Keratinocyte (primary cell): ENCODE results near the gene NPAS3. TPM values are rescaled to one million over a fixed set of nuclear protein-coding genes. Genes with fewer than 3 reads are reported as not detected.

ENCODE experiments used
- DNase-seq: peaks from one replicate; pipeline ENCODE4 v3.0.0-alpha.2; 2011; ENCODE audit warnings: low read depth, missing footprints, low spot score
- FAIRE-seq: peaks from 2 replicates; lab custom pipeline; 2011; peaks lifted over from hg19 to GRCh38; lab: Jason Lieb, UNC
- H2AFZ ChIP-seq: 2 replicates; pipeline ENCODE4 v1.6.0; 2012; ENCODE audit warnings: low read length, control low read depth, inconsistent platforms; ENCODE audit not compliant: control insufficient read depth
- H3K27ac ChIP-seq: 2 replicates; pipeline ENCODE4 v1.5.1; 2011; ENCODE audit warnings: low read length; ENCODE audit not compliant: control insufficient read depth, insufficient read depth
- H3K27me3 ChIP-seq: 3 replicates; pipeline ENCODE4 v1.6.0; 2011; ENCODE audit warnings: low read length; ENCODE audit not compliant: control insufficient read depth, insufficient read depth; ENCODE audit errors: extremely low read depth
- H3K36me3 ChIP-seq, 2 experiments: 2 replicates in 1 of 2; 3 replicates in 1 of 2; pipeline ENCODE4 v1.5.1; 2011; ENCODE audit warnings: low read length in 2 of 2, mild to moderate bottlenecking in 1 of 2; ENCODE audit not compliant: control insufficient read depth in 2 of 2, insufficient read depth in 2 of 2; ENCODE audit errors: extremely low read depth in 1 of 2
- H3K4me1 ChIP-seq: 3 replicates; pipeline ENCODE4 v1.5.1; 2011; ENCODE audit warnings: low read length; ENCODE audit not compliant: control insufficient read depth, insufficient read depth; ENCODE audit errors: extremely low read depth
- H3K4me2 ChIP-seq: 3 replicates; pipeline ENCODE4 v1.6.0; 2011; ENCODE audit warnings: low read depth, low read length; ENCODE audit not compliant: control insufficient read depth, insufficient read depth; ENCODE audit errors: extremely low read depth
- H3K4me3 ChIP-seq, 3 experiments: fragments of 200-600 bp in 1 of 3; sonication (generic) in 1 of 3; 2 replicates in 2 of 3; 3 replicates in 1 of 3; pipeline ENCODE4 v1.5.1; 2011 to 2016; ENCODE audit warnings: low read length in 3 of 3, mild to moderate bottlenecking in 3 of 3, control low read depth in 2 of 3, inconsistent platforms in 1 of 3, low read depth in 1 of 3, mixed read lengths in 1 of 3, mixed run types in 1 of 3, moderate library complexity in 1 of 3; ENCODE audit not compliant: control insufficient read depth in 2 of 3, insufficient read depth in 2 of 3; ENCODE audit errors: extremely low read depth in 1 of 3
- H3K79me2 ChIP-seq: 2 replicates; pipeline ENCODE4 v1.6.0; 2012; ENCODE audit warnings: low read length; ENCODE audit not compliant: control insufficient read depth, insufficient read depth
- H3K9ac ChIP-seq: 3 replicates; pipeline ENCODE4 v1.6.0; 2011; ENCODE audit warnings: low read length; ENCODE audit not compliant: control insufficient read depth, insufficient read depth; ENCODE audit errors: extremely low read depth
- H3K9me1 ChIP-seq: 3 replicates; pipeline ENCODE4 v1.6.0; 2011; ENCODE audit warnings: low read length; ENCODE audit not compliant: control insufficient read depth, insufficient read depth; ENCODE audit errors: extremely low read depth
- H3K9me3 ChIP-seq: 2 replicates; pipeline ENCODE4 v1.5.1; 2012; ENCODE audit warnings: low read depth, low read length; ENCODE audit not compliant: control insufficient read depth
- H4K20me1 ChIP-seq: 3 replicates; pipeline ENCODE4 v1.6.0; 2011; ENCODE audit warnings: low read length; ENCODE audit not compliant: control insufficient read depth, insufficient read depth; ENCODE audit errors: extremely low read depth
- EZH2 ChIP-seq: IDR thresholded peaks from one replicate; pipeline ENCODE4 v1.6.1; 2012; ENCODE audit warnings: inconsistent platforms, mild to moderate bottlenecking, low read length, moderate library complexity
- dilution Hi-C: fragments of 300-500 bp; cut with MboI; formaldehyde crosslinking; loops from one replicate; pipeline ENCODE4 v1.7.0; 2020; ENCODE audit warnings: low sequenced_read_pairs; ENCODE audit not compliant: extremely low pct_ligation_motif_present
- polyA plus RNA-seq, 5 experiments: library from polyadenylated mRNA; depleted of rRNA in 3 of 5; stranded (reverse) in 3 of 5; stranded (forward) in 1 of 5; unstranded in 1 of 5; fragments of >200 nt; gene quantifications; 1 replicate in 1 of 5; 2 replicates in 3 of 5; 3 replicates in 1 of 5; pipeline versions ENCODE4 v1.2.1 to v1.2.3, GENCODE V29; 2011 to 2012; ENCODE audit warnings: missing spikeins in 2 of 5, low read depth in 1 of 5, low replicate concordance in 1 of 5
- TF ChIP-seq, protein P1 (sequence below), 3 experiments: IDR thresholded peaks in 1 of 3; conservative IDR thresholded peaks in 1 of 3; optimal IDR thresholded peaks in 1 of 3; 2 replicates in 2 of 3; 3 replicates in 1 of 3; pipeline versions ENCODE3 to v1.5.1; 2011; ENCODE audit warnings: low read length in 3 of 3, mild to moderate bottlenecking in 3 of 3, moderate library complexity in 2 of 3, control low read depth in 1 of 3, inconsistent platforms in 1 of 3; ENCODE audit not compliant: insufficient read depth in 2 of 3; ENCODE audit errors: extremely low read depth in 1 of 3

The NPAS3 gene
- polyA plus RNA-seq, 1 donor (not counting 4 experiments of a cell fraction or from before 2014, with no cell fraction given): 0.07 TPM

DNA sequence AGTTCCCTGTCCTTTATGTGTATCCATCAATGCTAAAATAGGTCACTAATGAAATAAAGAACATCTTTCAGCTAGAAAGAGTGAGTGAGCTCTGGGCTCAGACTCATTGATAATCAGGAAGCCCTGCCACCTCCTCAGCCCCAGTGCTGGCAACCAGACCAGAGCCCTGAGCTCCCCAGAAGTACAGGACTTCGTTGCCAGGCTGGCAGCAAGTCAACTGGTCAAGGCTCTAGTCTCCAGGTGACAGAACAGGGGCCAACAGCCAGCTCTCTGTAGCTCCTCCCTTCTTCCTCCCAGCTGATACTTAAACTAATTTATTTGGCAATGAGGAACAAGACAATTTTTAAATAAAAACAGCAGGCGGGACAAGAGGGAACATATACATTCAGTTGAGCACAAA is 866.9 kb downstream of the NPAS3 start:
- no peak overlapping the region for H3K4me3 ChIP-seq
- no peaks in the 10 kb centered on the region for H4K20me1 ChIP-seq
- no peaks in the 10 kb centered on the region for H3K79me2 ChIP-seq
- no peak overlapping the region for H3K9ac ChIP-seq
- dilution Hi-C loops: no loop called here
- FAIRE-seq (no peak), DNase-seq (no peak)
- H3K9me1 ChIP-seq: no peaks in the 10 kb centered on the region
- H3K4me2 ChIP-seq: no peak overlapping the region
- H3K4me1 ChIP-seq: no peaks in the 10 kb centered on the region
- no peak overlapping the region for H3K27ac ChIP-seq
- no peak for TF ChIP-seq EZH2
- H2AFZ ChIP-seq: no peak overlapping the region
- H3K36me3 ChIP-seq: no peaks in the 10 kb centered on the region
- peaks cover 4% of the 10 kb centered on the region for H3K27me3 ChIP-seq
- no peaks in the 10 kb centered on the region for H3K9me3 ChIP-seq

DNA sequence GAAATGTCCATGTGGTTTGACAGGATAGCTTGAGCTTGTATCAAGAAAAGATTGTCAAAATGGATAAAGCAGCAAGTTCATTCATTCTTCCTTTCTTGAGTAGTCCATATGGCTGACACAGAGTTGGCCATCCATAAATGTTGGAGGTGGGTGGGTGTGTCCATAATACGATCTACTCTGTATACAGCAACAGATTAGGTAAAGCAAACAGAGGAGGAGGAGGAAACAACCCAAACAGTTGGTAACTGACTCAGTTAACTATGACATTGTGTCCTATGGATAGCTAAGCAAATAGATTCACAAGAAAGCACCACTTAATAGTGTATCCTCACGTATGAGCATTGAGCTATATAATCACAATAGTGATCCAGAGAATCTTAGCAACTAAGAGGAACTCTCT is 868.2 kb downstream of the NPAS3 start:
- no peaks in the 10 kb centered on the region for H3K9me3 ChIP-seq
- H3K4me3 ChIP-seq: no peak overlapping the region
- no peak overlapping the region for H3K9ac ChIP-seq
- no peaks in the 10 kb centered on the region for H3K4me1 ChIP-seq
- no peak overlapping the region for H2AFZ ChIP-seq
- H3K27me3 ChIP-seq: no peaks in the 10 kb centered on the region
- dilution Hi-C loops: no loop called here
- DNase-seq (no peak), FAIRE-seq (no peak)
- TF ChIP-seq, protein P1, sequence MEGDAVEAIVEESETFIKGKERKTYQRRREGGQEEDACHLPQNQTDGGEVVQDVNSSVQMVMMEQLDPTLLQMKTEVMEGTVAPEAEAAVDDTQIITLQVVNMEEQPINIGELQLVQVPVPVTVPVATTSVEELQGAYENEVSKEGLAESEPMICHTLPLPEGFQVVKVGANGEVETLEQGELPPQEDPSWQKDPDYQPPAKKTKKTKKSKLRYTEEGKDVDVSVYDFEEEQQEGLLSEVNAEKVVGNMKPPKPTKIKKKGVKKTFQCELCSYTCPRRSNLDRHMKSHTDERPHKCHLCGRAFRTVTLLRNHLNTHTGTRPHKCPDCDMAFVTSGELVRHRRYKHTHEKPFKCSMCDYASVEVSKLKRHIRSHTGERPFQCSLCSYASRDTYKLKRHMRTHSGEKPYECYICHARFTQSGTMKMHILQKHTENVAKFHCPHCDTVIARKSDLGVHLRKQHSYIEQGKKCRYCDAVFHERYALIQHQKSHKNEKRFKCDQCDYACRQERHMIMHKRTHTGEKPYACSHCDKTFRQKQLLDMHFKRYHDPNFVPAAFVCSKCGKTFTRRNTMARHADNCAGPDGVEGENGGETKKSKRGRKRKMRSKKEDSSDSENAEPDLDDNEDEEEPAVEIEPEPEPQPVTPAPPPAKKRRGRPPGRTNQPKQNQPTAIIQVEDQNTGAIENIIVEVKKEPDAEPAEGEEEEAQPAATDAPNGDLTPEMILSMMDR (optimal IDR thresholded peaks at IDR 0.05 in 1 of 3, IDR thresholded peaks at IDR 0.05 in 1 of 3, conservative IDR thresholded peaks at IDR 0.05 in 1 of 3; ENCODE audit: extremely low read depth in 1 of 3, insufficient read depth in 2 of 3, low read length in 3 of 3): no peak
- TF ChIP-seq EZH2: no peak
- no peaks in the 10 kb centered on the region for H3K36me3 ChIP-seq
- no peak overlapping the region for H3K27ac ChIP-seq
- H3K4me2 ChIP-seq: no peak overlapping the region
- no peaks in the 10 kb centered on the region for H3K79me2 ChIP-seq
- H4K20me1 ChIP-seq: no peaks in the 10 kb centered on the region
- no peaks in the 10 kb centered on the region for H3K9me1 ChIP-seq

DNA sequence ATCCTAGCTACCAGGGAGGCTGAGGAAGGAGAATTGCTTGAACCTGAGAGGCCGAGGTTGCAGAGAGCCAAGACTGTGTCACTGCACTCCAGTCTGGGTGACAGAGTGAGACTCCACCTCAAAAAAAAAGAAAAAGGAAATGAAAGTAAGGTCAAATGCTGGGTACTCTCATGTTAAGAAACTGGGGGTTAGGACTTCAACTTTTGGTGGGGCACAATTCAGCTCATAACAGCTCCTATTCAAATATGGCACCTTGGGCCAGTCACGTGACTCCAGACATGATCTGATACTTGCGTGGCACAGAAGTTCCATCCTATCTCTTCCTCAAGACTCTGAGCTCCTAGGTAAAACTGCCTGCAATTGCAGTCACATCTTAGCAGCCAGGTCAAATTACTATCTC is 869.5 kb downstream of the NPAS3 start:
- no peak for DNase-seq
- Histone ChIP-seq H3K9me3 (no peaks in the 10 kb centered on the region), H3K9me1 (no peaks in the 10 kb centered on the region), H3K4me1 (no peaks in the 10 kb centered on the region), H3K4me2 (no peak overlapping the region), H3K36me3 (no peaks in the 10 kb centered on the region), H3K27ac (no peak overlapping the region), H2AFZ (no peak overlapping the region), H4K20me1 (no peaks in the 10 kb centered on the region), H3K9ac (no peak overlapping the region), H3K4me3 (no peak overlapping the region), H3K79me2 (no peaks in the 10 kb centered on the region), H3K27me3 (no peaks in the 10 kb centered on the region)
- dilution Hi-C loops: no loop called here
- FAIRE-seq: no peak
- no peak for TF ChIP-seq EZH2
- TF ChIP-seq, protein P1 (optimal IDR thresholded peaks at IDR 0.05 in 1 of 3, IDR thresholded peaks at IDR 0.05 in 1 of 3, conservative IDR thresholded peaks at IDR 0.05 in 1 of 3; ENCODE audit: extremely low read depth in 1 of 3, insufficient read depth in 2 of 3, low read length in 3 of 3): no peak
